Fibroblast of lung (primary cell): ENCODE results near the gene NHP2.

Experiments used
- CTCF ChIP-seq, 2 donors: IDR thresholded peaks in 1 of 2; conservative IDR thresholded peaks in 1 of 2; 1 replicate in 1 of 2; 2 replicates in 1 of 2; pipeline ENCODE4 v1.5.1; 2011 to 2012; ENCODE audit warnings: low read length in 2 of 2, control low read depth in 1 of 2, inconsistent platforms in 1 of 2, low read depth in 1 of 2, mild to moderate bottlenecking in 1 of 2
- EZH2 ChIP-seq: IDR thresholded peaks from 2 replicates; pipeline ENCODE4 v1.5.1; 2012; ENCODE audit warnings: low read length, control low read depth, mild to moderate bottlenecking; ENCODE audit errors: missing control alignments

DNA sequence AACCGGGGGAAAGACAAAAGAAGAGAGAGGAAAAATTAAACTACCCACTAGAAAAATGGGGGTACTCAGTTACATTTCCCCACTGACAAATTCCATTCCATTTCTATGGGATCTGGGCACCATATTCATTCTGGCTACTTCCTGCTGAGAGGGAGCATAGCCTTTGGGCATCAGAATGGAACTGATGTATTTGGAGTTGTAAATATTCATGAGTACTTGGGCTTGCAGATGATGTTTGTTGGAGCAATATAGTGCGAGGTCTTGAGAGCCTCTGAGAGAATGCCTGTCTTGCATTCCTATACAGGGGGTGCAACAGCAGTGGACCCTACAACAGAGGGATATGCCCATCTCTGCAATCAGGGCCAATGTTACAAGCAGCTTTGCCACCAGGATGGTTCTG lies 16.8 kb upstream of the NHP2 start:
- TF ChIP-seq EZH2, result no peak
- no peak for TF ChIP-seq CTCF (conservative IDR thresholded peaks at IDR 0.05 in 1 of 2, IDR thresholded peaks at IDR 0.05 in 1 of 2; ENCODE audit: low read depth in 1 of 2, low read length in 2 of 2)
